GM19455 (cell line): ENCODE measurements around the gene KARS1.

Experiments
- ATAC-seq: cut with Tn5 transposase; IDR thresholded peaks from one replicate; pipeline ENCODE4 v1.9.1; 2021; ENCODE audit not compliant: unreplicated experiment

The KARS1 gene

GRCh38 chr16:75588716-75589115, 58.7 kb downstream of the KARS1 start:
- no peak for ATAC-seq

DNA sequence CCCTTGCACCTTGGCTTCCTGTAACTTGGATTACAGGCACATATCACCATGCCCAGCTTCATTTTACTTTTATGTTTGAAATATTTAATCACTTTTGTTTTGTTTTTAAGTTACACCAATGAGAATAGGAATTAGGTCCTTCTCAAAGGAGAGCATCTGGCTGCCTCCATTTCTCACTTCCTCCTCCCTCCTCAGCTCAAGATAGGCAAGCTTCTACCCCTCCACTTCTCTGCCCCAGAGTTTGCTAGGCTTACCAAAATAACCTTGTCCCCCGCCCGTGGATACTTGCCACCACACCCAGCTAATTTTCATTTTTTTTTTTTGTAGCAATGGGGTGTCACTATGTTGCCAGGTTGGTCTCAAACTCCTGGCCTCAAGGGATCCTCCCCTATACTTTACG, 63.4 kb downstream of the KARS1 start:
- ATAC-seq = peak; percentile 64

- no peak for ATAC-seq
Observed at GRCh38 chr16:75579281-75579834, 68.1 kb downstream of the KARS1 start.

- no peak for ATAC-seq
Observed at GRCh38 chr16:75578725-75579124, 68.7 kb downstream of the KARS1 start.

DNA sequence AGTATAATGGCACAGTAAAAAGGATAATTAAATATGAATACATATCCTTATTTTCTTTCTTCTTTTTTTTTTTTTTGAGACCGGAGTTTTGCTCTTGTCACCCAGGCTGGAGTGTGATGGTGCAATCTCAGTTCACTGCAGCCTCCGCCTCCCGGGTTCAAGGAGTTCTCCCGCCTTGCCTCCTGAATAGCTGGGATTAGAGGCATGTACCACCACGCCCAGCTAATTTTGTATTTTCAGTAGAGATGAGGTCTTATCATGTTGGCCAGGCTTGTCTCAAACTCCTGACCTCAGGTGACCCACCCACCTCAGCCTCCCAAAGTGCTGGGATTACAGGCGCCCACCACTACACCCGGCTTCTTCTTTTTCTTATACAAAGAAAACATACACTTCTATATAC, 69.3 kb downstream of the KARS1 start:
- ATAC-seq = no peak
